GM12873 (cell line): ENCODE data around the gene VWA5B1.

Source experiments
- TF ChIP-seq, protein P1 (sequence below): IDR thresholded peaks from 2 replicates; pipeline ENCODE4 v1.5.1; 2012; ENCODE audit warnings: low read depth, mild to moderate bottlenecking, moderate library complexity, low read length, control low read depth; ENCODE audit not compliant: insufficient read depth; ENCODE audit errors: missing control alignments

VWA5B1 gene

DNA sequence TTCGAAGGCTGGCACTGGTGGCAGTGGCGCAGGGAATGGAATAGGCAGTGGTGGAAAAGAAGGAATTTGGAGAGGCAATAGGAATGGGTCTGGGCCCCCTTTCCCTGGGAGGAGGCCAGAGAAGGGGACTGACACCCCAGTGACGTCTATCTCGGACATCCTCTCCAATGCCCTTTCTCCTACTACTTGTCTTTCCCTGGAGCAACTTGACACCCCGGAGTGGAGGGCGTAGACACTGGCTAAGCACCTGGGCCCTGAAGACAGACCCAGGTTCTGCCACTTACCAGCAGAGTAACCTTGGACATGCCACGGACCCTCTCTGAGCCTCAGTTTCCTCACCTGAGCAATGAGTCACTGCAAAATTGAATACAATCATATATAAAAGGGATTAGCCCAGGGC lies 108.5 kb downstream of the VWA5B1 start:
- TF ChIP-seq, protein P1, sequence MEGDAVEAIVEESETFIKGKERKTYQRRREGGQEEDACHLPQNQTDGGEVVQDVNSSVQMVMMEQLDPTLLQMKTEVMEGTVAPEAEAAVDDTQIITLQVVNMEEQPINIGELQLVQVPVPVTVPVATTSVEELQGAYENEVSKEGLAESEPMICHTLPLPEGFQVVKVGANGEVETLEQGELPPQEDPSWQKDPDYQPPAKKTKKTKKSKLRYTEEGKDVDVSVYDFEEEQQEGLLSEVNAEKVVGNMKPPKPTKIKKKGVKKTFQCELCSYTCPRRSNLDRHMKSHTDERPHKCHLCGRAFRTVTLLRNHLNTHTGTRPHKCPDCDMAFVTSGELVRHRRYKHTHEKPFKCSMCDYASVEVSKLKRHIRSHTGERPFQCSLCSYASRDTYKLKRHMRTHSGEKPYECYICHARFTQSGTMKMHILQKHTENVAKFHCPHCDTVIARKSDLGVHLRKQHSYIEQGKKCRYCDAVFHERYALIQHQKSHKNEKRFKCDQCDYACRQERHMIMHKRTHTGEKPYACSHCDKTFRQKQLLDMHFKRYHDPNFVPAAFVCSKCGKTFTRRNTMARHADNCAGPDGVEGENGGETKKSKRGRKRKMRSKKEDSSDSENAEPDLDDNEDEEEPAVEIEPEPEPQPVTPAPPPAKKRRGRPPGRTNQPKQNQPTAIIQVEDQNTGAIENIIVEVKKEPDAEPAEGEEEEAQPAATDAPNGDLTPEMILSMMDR: no peak

DNA sequence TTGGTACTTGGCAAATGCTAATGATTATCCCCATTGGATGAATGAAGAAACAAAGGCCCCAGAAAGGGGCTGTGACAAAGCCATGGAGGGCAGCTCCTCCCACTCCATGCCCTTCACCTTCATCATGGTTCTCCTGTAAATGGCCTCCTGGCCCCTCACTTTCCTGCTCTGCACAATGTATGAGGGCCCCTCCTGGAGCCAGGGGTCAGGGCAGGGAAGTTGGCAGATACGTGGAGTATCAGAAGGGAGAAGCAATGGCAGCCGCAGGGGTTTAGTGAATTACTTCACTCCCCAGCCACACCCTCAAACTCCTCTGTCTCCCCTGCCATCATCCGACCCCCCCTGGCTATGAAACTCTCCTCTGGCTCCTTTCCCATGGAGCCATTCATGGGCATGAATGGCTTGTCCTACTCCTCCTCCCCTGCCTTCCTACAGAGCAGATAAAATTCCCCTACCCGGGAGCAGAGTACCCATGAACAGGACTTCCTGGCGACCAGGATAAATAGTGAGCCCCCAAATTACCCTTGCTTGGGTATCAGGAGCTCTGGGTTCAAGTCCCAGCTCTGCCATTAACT lies 109.0 kb downstream of the VWA5B1 start:
- TF ChIP-seq, protein P1: no peak

DNA sequence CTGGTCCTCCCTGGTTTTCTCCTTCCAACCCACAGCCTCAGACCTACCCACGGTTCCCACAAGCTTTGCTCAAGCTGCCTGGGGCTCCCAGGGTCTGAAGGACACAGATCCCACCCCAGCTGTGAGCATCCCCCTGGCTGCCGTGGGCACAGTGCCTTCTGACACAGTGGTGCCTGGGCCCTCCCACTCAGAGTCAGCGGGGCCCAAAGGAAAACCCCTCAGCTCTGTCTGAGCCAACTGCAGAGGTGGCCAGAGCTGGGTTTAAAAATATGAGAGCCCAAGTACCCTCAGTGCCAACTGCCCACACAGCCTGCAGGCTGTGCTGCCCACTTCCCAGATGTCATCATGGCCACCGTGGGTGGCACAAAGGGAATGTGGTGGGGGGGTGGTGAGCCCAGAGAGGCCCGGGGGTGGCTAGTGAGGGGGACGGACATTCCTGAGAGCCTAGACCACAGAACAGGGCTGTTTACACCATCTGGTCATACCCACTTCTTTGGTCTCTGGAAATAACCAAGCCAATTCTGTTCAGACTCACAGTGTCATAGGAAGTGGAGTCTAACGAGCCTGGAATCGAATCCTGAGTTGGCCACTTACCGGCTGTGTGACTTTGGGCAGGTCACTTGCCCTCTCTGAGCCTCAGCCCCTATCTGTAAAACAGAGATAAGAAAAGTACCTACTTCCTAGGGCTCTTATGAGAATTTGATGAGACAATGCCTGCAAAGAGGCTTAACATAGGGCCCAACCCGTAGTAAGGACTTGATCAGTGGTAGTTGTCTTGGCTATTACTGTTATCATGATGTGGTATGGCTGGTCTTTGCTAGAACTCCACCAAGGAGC lies 109.9 kb downstream of the VWA5B1 start:
- TF ChIP-seq, protein P1: no peak

DNA sequence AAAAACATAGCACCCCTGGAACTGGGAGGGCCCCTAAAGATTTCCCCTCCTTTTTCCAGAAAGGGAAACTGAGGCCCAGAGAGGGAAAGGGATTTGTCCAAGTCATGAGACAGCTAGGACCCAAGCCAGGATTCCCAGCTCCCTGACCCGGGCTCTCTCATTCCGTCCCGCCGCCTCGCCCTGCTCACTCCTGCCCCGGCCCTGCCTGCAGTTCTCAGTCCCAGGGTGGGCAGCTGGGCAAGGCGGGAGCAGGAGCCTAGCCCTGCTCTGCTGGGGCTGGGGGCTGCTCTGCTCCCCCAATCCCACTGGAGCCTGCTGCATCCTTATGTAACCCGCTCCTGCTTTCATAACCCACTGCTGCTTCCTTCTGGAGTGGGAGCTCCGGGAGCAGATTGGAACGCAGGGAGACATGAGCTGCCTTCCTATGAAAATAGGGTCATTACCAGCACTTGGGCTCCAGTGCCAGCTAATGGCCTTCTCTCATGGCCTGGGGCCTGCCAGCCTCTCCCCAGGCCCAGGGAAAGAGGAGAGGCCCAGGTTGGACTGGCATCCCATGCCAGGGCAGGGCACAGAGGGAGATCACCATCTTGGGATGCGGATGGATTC lies 110.8 kb downstream of the VWA5B1 start:
- TF ChIP-seq, protein P1: no peak

DNA sequence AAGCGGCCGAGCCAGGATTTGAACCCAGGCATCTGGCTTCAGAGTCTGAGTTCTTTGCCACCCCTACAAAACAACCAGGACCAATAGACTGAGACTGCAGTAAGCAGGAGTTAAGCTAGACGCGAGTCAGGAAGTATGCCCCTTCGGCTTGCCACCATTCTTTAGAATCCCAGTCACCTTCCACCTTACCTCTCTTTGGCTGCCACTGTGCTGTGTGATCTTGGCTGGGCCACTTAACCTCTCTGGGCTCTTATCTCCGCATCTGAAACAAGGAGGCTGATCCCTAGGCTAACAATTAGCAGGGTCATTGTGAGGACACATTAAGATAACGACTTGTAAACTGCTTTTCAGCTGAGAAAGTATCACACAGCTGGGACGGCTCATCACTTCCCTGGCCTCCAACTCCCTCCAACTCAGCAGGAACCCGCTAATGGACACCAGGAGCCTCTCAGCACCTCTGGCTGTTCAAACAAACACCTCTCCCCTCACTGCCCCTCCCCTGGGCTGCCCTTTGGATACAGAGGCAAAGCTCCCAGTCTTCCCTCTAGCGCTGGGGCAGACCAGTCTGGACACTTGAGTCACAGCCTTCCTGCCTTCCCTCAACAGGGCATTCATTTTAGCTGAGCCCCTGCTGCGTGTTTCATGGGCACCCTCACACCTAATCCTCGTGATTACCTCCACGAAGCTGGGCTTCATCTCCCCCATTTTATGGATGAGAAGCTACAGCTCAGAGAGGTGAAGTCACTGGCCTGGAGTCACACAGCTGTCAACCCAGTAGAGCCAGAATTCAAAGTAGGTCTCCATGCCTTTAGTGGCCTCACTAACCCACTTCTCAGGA lies 112.1 kb downstream of the VWA5B1 start:
- TF ChIP-seq, protein P1: no peak

DNA sequence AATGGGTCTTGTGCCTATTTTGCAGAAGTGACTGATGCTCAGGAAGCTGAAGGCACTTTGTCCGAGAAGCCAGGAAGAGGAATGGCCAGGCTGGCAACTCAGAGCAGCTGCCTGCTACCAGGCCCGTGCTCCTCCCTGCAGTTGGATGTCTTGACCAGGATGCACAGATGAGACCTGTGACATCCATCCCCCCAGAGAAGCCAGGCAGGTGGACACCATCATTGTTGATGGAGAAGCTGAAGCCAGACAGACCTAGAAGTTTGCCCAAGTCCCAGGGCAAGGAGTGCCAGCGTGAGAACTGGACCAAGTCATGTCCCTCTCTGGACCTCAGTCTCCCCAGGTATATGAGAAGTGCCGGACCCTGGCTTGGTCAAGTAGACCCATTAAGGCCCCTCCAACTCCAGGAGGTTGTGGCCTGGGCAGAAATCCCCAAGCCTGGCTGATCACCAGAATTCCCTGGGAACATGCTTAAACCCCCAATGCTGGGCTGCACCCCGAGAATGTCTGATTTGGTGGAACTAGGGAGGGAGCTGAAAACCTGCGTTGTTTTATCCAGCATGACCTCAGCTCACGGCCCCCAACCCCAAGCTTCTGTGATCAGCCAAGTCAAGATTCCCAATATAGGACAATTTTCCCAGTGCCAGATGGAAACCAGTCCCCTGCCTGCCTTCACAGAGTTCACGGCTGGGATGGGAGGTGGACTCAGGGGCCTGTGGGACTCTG lies 112.9 kb downstream of the VWA5B1 start:
- TF ChIP-seq, protein P1: no peak
